RPMI8226 (cell line): ENCODE results near the gene STK17B.

ENCODE experiments used
- DNase-seq: peaks from one replicate; pipeline ENCODE4 v3.0.0-alpha.2; 2015

The STK17B gene

DNA sequence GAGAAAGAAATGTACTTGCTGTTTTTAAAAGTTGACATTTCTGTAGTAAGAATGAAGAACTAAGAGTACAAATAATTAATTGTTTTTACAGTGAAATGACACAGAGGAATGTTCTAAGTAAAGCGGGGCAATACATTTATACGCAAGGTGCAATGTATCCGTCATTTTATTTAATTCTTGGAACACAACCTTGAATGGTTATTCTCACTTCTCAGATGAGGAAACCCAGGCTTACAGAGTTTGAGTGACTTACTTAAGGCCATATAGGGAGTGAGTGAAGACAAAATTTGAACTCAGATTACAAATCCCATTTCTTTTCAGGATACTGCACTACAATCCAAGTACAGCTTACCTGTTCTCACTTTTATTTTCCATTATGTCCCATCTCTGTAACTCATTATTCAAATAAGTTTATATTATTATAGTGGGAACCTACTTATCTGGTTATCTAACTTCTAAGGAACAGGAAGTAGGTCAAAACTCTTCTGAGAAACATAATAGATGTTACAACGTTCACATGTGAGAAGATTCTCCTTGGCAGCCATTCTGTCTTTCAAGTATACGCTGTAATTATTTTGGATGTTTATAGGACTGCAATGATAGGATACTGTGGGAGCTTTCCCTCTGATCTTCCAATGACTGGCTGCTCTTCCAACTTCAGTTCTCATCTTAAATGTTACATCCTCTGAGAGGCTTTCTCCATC lies 12.3 kb upstream of the STK17B start:
- DNase-seq = no peak

DNA sequence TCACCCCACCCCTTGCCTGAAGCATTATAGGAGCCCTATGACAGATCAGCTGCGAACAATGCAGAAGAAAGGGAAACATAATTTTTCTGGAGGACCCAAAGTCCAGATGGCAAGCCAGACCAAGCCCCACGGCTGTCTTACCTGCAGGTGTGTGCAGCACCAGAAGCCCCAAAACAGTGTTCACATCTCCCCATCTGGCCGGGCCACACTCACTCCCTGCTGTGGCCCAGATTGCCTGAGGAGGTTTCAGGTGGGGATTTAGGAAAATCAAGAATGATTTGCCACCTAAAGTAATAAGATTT lies 11.7 kb upstream of the STK17B start:
- peak; percentile 80 for DNase-seq

GRCh38 chr2:196182439-196183171 lies 11.2 kb upstream of the STK17B start:
- no peak for DNase-seq

- DNase-seq = no peak
Observed at GRCh38 chr2:196181484-196181883, 10.1 kb upstream of the STK17B start.

GRCh38 chr2:196177124-196177523 lies 5.7 kb upstream of the STK17B start:
- no peak for DNase-seq

DNA sequence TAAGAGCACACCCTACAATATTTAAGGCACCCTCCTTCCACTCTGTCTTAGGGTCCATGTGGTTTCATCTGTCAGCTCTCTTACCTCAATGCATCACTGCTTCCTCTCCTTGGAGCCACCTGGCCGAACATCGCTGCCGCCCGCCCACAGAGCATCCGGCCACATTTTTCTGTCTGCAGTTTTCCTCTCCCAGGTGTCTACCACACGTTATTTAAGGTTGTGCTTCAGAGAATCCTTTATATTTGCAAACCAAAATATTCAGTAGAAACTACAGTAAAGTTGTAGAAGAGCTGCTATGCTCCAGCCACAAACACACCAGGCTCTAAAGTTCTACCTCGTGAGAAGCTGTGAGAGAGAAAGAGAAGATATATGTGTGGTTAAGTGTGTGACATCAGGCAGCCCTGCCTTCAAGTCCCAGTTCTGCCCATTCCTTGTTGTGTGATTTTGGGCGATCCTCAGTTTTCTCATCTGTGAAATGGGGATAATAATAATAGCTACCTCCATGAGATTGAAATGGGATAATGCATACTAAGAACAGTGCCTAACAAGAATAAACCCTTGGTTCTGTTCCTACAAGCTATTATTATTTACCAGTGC lies 4.9 kb upstream of the STK17B start:
- DNase-seq = peak; percentile 91

DNA sequence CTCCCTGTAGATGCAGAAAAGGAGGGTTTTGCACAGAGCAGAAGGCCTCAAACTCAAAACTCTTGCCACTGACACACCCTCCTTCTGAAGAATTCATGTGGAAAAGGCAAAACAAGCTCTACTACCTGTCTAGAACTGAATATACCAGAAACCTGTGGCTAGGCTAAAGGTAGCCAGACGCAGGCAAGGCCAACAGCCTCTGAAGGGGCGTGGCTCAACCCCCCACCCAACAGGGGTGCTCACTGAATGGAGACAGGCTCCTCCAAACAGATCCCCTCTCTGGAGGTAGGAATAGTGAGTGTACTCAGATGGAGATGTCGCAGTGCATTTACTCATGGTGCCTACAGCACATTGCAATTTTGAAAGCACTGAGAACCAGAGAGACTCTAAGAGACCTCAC lies 3.0 kb upstream of the STK17B start:
- no peak for DNase-seq

DNA sequence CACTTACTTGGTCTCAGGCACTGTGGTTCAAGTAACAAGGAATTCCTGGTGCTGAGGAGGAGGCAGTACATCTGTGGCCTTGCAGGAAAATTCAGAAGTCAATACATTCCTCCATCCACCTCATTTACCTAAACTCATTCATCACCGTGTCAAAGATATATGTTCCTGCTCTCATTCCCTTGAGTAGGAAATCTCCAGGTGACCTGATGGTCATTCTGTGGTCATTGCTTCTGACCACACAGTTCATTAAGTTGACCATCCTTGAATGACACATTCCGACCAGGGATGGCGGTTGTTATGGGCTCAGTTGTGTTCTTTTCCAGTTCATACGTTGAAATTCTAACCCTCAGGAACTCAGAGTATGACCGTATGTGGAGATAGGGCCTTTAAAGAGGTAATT lies 2.1 kb upstream of the STK17B start:
- no peak for DNase-seq

GRCh38 chr2:196172951-196173350 lies 1.6 kb upstream of the STK17B start:
- DNase-seq = no peak

DNA sequence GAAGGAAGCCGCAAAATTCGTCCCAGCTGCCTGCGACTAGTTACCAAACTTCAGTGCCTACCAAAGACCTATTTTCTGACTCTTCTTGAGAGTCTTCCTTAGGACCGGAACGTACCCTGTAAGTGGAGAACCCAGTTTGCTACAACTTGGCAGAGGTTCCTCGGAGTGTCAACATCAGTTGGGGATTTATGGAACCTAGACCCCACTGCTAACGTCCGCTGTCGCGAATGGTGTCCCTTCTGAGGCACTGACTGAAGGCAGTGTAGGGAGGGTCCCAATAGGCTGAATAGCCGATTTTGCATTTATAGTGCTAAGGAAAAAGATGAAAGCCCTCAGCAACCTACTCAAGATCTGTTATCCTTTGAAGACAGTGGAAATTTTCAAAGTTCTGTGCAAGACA lies 568 bp upstream of the STK17B start:
- no peak for DNase-seq

- peak; percentile 52 for DNase-seq
Observed at GRCh38 chr2:196170606-196171247, 651 bp downstream of the STK17B start.

- DNase-seq = peak; percentile 80
Observed at GRCh38 chr2:196170213-196170605, 1.2 kb downstream of the STK17B start.

DNA sequence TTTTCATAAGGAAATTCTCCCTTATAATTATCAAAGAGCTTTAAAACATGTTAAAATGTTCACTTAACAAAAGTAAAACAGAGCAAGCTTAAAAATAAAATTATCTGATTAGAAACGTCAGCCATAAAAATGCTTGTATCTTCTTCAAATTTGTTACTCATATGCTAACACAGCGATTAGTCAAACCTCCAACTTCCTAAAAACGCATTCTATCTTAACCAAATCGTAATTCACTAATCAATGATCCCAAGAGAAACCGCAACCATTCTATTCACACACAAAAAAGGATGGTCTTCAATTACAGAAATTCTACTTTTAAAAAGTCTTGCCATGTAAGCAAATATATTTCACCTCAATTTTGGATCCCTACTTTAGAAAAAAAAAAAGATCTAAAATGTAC lies 1.9 kb downstream of the STK17B start:
- no peak for DNase-seq

- DNase-seq = no peak
Observed at GRCh38 chr2:196168181-196168580, 3.2 kb downstream of the STK17B start.

DNA sequence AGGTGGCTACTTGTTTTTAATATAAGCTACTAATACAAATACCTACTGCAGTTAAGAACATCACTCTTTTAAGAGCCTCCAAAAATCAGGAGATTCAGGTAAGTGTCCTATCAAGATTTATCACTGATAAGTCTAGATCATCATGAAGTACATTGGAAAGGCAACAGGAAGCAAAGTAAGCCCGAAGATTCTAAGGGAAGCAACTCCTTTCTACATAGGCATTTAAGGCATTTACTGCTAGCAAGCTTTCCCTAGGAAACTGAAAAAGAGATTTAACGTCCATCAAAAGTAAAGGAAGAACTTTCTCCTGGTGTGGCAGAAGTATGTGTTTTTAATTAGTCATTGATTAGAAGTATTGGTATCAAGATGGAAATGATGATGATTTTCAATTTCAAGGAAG lies 3.7 kb downstream of the STK17B start:
- DNase-seq = no peak

DNA sequence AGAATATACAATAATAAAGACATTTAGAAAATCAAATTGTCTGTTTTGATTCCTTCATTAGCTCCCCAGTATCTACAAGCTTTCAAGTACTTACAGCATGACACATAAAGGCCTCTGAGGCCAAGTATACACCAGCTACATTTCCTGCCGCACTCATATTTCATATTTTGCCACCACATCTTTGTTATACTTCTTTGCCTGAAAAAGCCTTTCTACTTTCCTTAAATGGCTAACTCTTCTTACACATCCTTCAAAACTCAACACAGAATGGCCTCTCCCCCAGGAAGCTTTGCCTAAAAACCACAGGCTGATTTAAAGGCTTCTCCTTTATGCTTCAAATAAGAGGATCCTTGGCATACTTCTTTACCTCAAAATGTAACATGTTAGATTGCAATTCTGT lies 4.5 kb downstream of the STK17B start:
- DNase-seq = no peak

DNA sequence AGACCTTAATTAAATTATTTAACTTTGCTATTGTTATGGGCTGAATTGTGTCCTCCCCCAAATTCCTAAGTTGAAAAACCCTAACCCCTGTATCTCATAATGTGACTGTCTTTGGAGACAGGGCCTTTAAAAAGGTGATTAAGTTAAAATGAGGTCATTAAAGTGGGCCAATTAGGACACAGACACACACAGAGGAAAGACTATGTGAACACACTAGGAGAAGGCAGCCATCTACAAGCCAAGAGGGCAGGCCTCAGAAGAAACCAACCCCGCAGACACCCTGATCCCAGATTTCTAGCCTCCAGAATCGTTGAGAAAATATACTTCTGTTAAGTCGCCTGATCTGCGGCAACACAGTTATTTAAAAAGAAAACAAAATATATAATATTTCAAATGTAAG lies 6.4 kb downstream of the STK17B start:
- DNase-seq = no peak

DNA sequence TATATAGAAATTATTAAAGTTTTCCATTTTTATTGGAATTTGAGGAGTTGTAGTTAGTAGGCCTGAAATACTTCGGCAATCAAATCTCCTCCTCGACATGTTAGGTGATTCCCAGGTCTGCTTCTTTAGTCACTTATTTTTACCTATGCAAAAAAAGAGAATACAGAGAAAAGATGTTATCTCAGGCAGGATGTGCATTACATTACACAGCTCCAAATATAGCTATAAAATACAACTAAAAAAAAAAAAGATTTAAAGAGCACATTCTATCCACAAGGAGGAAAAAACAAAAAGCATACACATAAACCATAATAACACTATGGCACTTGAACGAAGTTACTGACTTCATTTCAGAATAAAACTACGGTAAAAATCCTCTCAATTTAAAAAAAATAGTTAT lies 8.1 kb downstream of the STK17B start:
- DNase-seq = no peak

DNA sequence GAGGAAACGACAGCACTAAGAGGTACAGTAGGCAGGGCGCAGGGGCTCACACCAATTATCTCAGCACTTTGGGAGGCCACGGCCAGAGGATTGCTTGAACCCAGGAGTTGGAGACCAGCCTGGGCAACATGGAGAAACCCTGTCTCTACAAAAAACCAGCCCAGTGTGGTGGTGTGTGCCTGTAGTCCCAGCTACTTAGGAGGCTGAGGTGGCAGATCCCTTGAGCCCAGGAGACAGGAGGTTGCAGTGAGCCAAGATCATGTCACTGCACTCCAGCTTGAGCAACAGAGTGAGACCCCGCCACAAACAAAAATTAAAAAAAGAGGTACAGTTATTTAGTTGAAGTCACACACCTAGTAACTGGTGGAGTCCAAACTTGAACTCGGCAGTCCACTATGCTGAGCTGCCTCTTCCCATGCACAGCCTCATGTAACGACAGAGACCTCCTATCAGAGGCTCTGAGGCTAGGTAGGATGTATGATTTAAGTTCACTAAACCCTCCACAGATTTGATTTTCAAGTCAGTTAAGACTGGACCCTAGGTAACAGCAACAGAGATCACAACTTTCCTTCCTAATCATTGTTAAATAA lies 8.7 kb downstream of the STK17B start:
- no peak for DNase-seq

- no peak for DNase-seq
Observed at GRCh38 chr2:196160946-196161345, 10.4 kb downstream of the STK17B start.

DNA sequence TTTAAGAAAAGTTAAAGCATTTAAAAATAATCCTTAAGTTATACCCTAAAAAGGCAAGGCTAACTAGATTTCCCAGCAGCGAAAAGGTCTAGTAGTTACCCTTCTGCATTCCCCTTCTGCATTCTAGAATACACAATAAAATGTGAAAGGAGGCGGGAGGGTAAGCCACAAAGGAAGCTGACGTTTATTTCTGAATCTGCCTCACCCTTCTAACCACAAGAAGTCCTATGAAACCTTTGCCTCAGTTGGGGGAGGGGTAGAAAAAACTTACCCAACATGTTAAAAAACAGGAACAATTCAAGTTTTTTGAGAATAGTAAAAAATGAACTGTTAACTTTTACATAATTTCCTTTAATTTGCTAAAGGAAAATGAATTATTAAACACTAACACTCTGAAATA lies 11.3 kb downstream of the STK17B start:
- peak; percentile 91 for DNase-seq

DNA sequence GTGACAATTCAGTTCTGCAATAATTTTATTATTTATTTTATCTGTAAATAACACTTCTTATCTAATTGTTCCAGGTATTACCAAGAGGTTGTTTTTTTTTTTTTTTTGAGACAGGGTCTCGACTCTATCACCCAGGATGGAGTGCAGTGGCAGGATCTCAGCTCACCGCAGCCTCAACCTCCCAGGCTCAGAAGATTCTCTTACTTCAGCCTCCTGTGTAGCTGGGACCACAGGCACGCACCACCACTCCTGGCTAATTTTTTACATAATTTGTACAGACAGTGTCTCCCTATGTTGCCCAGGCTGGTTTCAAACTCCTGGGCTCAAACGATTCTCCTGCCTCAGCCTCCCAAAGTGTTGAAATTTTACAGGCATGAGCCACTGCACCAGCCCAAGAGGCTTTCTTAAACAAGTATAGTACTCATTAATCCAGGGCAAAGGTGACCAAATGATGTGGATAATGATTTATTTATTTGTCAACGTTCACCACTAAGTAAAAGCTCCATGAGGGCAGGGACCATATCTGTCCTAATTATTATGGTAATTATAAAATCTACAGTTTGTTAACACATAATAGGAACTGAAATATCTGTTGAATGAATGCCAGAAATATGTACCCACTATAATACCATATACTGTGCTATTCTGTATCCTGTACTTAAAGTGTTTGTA lies 12.0 kb downstream of the STK17B start:
- no peak for DNase-seq

GRCh38 chr2:196155575-196155974 lies 15.8 kb downstream of the STK17B start:
- DNase-seq = no peak
